Glutamatergic neuron (in vitro differentiated cells): ENCODE measurements around the gene INSM2. TPM values are rescaled to one million over a fixed set of nuclear protein-coding genes. Genes with fewer than 3 reads are reported as not detected.

Experiments
- DNase-seq: peaks from one replicate; pipeline ENCODE4 v3.0.0; 2022
- H3K27ac Mint-ChIP-seq: one replicate; pipeline ENCODE4 v1.8.0; 2020; ENCODE audit warnings: mild to moderate bottlenecking, mixed read lengths, inconsistent platforms; ENCODE audit not compliant: unreplicated experiment
- H3K27me3 Mint-ChIP-seq: one replicate; pipeline ENCODE4 v1.8.0; 2020; ENCODE audit warnings: mild to moderate bottlenecking, moderate library complexity, mixed read lengths, inconsistent platforms; ENCODE audit not compliant: unreplicated experiment
- H3K36me3 Mint-ChIP-seq: one replicate; pipeline ENCODE4 v1.8.0; 2020; ENCODE audit warnings: mild to moderate bottlenecking, mixed read lengths, inconsistent platforms; ENCODE audit not compliant: unreplicated experiment
- H3K4me1 Mint-ChIP-seq: one replicate; pipeline ENCODE4 v1.8.0; 2020; ENCODE audit warnings: mild to moderate bottlenecking, low read depth, mixed read lengths, inconsistent platforms; ENCODE audit not compliant: unreplicated experiment
- H3K4me3 Mint-ChIP-seq: one replicate; pipeline ENCODE4 v1.8.0; 2020; ENCODE audit warnings: mild to moderate bottlenecking, mixed read lengths, inconsistent platforms; ENCODE audit not compliant: unreplicated experiment
- H3K9me3 Mint-ChIP-seq: one replicate; pipeline ENCODE4 v1.8.0; 2020; ENCODE audit warnings: mild to moderate bottlenecking, moderate library complexity, mixed read lengths, inconsistent platforms; ENCODE audit not compliant: unreplicated experiment
- CTCF ChIP-seq: fragments of 200-600 bp; sonication (generic); IDR thresholded peaks from one replicate; pipeline ENCODE4 v1.5.0; 2021; ENCODE audit not compliant: partially characterized antibody, unreplicated experiment
- total RNA-seq: library from RNA; stranded (reverse); fragmentation: NEBNext Ultra II Directional; extraction: Animal tissue kit (Norgen Biotek cat#: 25700); gene quantifications from one replicate; pipeline ENCODE4 v1.2.1, GENCODE V29; 2021; ENCODE audit not compliant: unreplicated experiment

Gene INSM2
- total RNA-seq, 1 donor from 2014 or later, result 21.7 TPM

- no peaks in the 10 kb centered on the region for H3K27me3 Mint-ChIP-seq
- no peak overlapping the region for H3K27ac Mint-ChIP-seq
- no peak for DNase-seq
- H3K4me1 Mint-ChIP-seq, result peaks cover 3% of the 10 kb centered on the region
- H3K36me3 Mint-ChIP-seq, result no peaks in the 10 kb centered on the region
- H3K4me3 Mint-ChIP-seq, result no peak overlapping the region
- no peaks in the 10 kb centered on the region for H3K9me3 Mint-ChIP-seq
- no peak for TF ChIP-seq CTCF
Observed at GRCh38 chr14:35573911-35574310, 39.9 kb downstream of the INSM2 start.

GRCh38 chr14:35576260-35576659, 42.3 kb downstream of the INSM2 start:
- Mint-ChIP-seq H3K4me3 (no peak overlapping the region), H3K36me3 (no peaks in the 10 kb centered on the region)

GRCh38 chr14:35576856-35577255, 42.9 kb downstream of the INSM2 start:
- Mint-ChIP-seq H3K27ac (no peak overlapping the region), H3K27me3 (no peaks in the 10 kb centered on the region), H3K36me3 (no peaks in the 10 kb centered on the region), H3K9me3 (no peaks in the 10 kb centered on the region), H3K4me1 (peaks cover 3% of the 10 kb centered on the region), H3K4me3 (no peak overlapping the region)
- DNase-seq, result no peak
- TF ChIP-seq CTCF, result no peak

More at GRCh38 chr14:35576260-35576659, 42.3 kb downstream of the INSM2 start:
- peaks cover 3% of the 10 kb centered on the region for H3K4me1 Mint-ChIP-seq
- DNase-seq, result no peak
- no peaks in the 10 kb centered on the region for H3K9me3 Mint-ChIP-seq
- H3K27ac Mint-ChIP-seq, result no peak overlapping the region
- no peak for TF ChIP-seq CTCF
- H3K27me3 Mint-ChIP-seq, result no peaks in the 10 kb centered on the region

GRCh38 chr14:35578135-35578534, 44.2 kb downstream of the INSM2 start:
- Mint-ChIP-seq H3K4me1 (peaks cover 7% of the 10 kb centered on the region), H3K36me3 (no peaks in the 10 kb centered on the region), H3K9me3 (no peaks in the 10 kb centered on the region), H3K27ac (no peak overlapping the region), H3K4me3 (no peak overlapping the region), H3K27me3 (no peaks in the 10 kb centered on the region)
- no peak for TF ChIP-seq CTCF
- DNase-seq, result no peak

GRCh38 chr14:35578639-35579038, 44.7 kb downstream of the INSM2 start:
- no peaks in the 10 kb centered on the region for H3K9me3 Mint-ChIP-seq
- TF ChIP-seq CTCF, result no peak
- H3K27me3 Mint-ChIP-seq, result no peaks in the 10 kb centered on the region

More at GRCh38 chr14:35578639-35579038, 44.7 kb downstream of the INSM2 start:
- Mint-ChIP-seq H3K4me3 (no peak overlapping the region), H3K36me3 (no peaks in the 10 kb centered on the region), H3K27ac (no peak overlapping the region), H3K4me1 (peaks cover 4% of the 10 kb centered on the region)
- DNase-seq, result no peak

Other genes starting within 250 kb of the INSM2 start
- gene PSMA6, start 241.8 kb upstream of the INSM2 start, total RNA-seq, result 148 TPM
- 20.1 TPM for gene NFKBIA, start 129.4 kb upstream of the INSM2 start, total RNA-seq